Prostate gland (tissue), 2 donors: ENCODE data around the gene SIGLEC1.

Experiments used
- POLR2A ChIP-seq: fragments of 450-650 bp; IDR thresholded peaks from one replicate; pipeline ENCODE4 v1.6.1; 2016; ENCODE audit warnings: antibody characterized with exemption, mild to moderate bottlenecking
- TF ChIP-seq, protein P1 (sequence below), 4 experiments: fragments of 200-600 bp in 2 of 4; fragments of 450-650 bp in 2 of 4; sonication (generic) in 2 of 4; IDR thresholded peaks; 1 replicate in 3 of 4; 2 replicates in 1 of 4; pipeline ENCODE4 v1.5.1; 2016 to 2019; ENCODE audit warnings: antibody characterized with exemption in 4 of 4, mild to moderate bottlenecking in 2 of 4, moderate library complexity in 2 of 4

DNA sequence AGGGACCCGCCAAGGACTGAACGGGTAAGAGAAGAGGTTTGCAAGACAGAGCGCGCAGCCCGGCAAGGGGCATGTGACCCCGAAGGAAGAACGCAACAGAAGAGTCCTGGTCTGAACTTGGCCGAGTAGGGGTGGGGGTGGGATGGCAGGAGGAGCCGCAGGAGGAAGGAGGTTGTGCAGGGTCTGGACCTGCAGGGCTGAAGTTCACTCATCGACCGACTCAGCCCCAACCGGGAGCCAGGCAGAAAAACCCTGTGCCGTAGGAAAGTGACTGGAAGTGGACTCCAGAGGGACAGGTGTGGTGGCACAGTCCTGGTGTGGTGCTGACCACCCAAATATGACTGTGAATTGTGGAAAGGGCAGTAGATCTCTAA lies 40.0 kb upstream of the SIGLEC1 start:
- TF ChIP-seq, protein P1, sequence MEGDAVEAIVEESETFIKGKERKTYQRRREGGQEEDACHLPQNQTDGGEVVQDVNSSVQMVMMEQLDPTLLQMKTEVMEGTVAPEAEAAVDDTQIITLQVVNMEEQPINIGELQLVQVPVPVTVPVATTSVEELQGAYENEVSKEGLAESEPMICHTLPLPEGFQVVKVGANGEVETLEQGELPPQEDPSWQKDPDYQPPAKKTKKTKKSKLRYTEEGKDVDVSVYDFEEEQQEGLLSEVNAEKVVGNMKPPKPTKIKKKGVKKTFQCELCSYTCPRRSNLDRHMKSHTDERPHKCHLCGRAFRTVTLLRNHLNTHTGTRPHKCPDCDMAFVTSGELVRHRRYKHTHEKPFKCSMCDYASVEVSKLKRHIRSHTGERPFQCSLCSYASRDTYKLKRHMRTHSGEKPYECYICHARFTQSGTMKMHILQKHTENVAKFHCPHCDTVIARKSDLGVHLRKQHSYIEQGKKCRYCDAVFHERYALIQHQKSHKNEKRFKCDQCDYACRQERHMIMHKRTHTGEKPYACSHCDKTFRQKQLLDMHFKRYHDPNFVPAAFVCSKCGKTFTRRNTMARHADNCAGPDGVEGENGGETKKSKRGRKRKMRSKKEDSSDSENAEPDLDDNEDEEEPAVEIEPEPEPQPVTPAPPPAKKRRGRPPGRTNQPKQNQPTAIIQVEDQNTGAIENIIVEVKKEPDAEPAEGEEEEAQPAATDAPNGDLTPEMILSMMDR (IDR thresholded peaks at IDR 0.05), result no peak
- no peak for TF ChIP-seq POLR2A
